ENCODE measurements around the gene TSHZ2. TPM values are rescaled to one million over a fixed set of nuclear protein-coding genes. Genes with fewer than 3 reads are reported as not detected.

The TSHZ2 gene
- total RNA-seq, 1 donor from 2014 or later = 12.6 TPM

DNA sequence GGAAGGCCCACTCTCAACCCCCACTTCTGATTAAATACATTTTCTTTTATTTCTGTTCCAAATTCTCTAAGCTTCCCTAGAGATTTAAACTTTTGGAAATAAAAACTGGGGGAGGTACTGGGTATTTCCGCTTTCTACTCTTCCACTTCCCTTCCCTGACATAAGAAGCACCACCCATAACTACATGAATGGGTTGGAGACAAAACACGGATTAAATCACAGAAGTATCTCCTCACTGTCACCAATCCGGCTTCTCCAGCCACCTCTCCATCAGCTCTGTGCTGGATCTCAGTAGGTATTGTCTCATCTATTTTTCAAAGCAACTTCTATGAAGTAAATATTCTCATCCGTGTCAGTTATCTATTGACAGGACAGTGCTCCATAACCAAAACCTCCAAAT is 150.7 kb downstream of the TSHZ2 start:
- H3K27me3 ChIP-seq (ENCODE audit: low read depth) = no peaks in the 10 kb centered on the region
- DNase-seq = no peak
- H3K36me3 ChIP-seq = no peaks in the 10 kb centered on the region
- TF ChIP-seq, protein P1, sequence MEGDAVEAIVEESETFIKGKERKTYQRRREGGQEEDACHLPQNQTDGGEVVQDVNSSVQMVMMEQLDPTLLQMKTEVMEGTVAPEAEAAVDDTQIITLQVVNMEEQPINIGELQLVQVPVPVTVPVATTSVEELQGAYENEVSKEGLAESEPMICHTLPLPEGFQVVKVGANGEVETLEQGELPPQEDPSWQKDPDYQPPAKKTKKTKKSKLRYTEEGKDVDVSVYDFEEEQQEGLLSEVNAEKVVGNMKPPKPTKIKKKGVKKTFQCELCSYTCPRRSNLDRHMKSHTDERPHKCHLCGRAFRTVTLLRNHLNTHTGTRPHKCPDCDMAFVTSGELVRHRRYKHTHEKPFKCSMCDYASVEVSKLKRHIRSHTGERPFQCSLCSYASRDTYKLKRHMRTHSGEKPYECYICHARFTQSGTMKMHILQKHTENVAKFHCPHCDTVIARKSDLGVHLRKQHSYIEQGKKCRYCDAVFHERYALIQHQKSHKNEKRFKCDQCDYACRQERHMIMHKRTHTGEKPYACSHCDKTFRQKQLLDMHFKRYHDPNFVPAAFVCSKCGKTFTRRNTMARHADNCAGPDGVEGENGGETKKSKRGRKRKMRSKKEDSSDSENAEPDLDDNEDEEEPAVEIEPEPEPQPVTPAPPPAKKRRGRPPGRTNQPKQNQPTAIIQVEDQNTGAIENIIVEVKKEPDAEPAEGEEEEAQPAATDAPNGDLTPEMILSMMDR (IDR thresholded peaks at IDR 0.05) = no peak
- intact Hi-C loops (cut with DNase I) = no loop called here
- no peak overlapping the region for H3K4me3 ChIP-seq
- H3K27ac ChIP-seq = no peak overlapping the region
- no peaks in the 10 kb centered on the region for H3K9me3 ChIP-seq
- H3K4me1 ChIP-seq = no peaks in the 10 kb centered on the region
- ATAC-seq = no peak

DNA sequence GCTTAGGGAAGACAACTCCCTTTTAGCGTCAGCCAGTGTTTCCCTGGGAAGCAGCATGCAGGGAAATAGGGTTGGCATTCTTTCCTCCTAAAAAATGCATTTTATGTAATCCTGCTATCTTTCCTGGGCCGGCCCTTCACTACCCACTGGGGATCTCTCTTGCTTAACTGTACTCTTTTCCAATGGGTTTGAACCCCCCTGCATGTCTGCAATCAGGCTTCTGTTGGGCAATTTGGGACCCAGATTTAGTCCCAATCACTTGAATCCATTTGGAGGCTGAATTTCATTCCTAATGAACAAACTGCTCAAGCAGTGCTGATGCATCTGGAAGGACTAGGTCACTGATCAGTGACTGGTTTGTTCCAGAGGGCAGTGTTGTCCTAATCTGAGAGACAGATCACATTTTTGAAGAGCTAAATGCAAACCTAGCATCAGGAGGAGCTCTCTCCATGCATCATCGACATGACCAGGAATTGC is 152.0 kb downstream of the TSHZ2 start:
- Histone ChIP-seq H3K4me1 (no peaks in the 10 kb centered on the region), H3K27ac (no peak overlapping the region), H3K27me3 (ENCODE audit: low read depth) (no peaks in the 10 kb centered on the region), H3K4me3 (no peak overlapping the region), H3K36me3 (no peaks in the 10 kb centered on the region), H3K9me3 (no peaks in the 10 kb centered on the region)
- DNase-seq (no peak), ATAC-seq (no peak)
- intact Hi-C loops (cut with DNase I) = no loop called here
- TF ChIP-seq, protein P1 (IDR thresholded peaks at IDR 0.05) = no peak

DNA sequence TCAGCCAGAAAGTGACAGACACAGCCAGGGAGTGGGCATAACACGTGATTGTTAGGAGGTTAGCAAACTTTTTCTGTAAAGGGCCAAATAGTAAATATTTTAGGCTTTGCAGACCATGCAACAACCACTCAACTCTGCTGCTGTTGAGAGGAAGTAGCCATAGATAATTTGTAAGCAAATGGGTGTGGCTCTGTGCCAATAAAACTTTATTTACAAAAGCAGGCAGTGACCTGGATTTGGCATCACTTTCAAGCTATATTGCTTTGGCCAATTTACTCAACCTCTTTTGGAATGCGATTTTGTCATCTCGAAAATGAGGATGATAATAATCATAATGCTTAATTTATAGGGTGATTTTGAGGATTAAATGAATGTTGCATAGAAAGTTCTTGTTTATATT is 152.6 kb downstream of the TSHZ2 start:
- DNase-seq (no peak), ATAC-seq (no peak)
- Histone ChIP-seq H3K9me3 (no peaks in the 10 kb centered on the region), H3K27ac (no peak overlapping the region), H3K4me1 (no peaks in the 10 kb centered on the region), H3K27me3 (ENCODE audit: low read depth) (no peaks in the 10 kb centered on the region), H3K36me3 (no peaks in the 10 kb centered on the region), H3K4me3 (no peak overlapping the region)
- TF ChIP-seq, protein P1 (IDR thresholded peaks at IDR 0.05) = no peak
- intact Hi-C loops (cut with DNase I) = no loop called here

DNA sequence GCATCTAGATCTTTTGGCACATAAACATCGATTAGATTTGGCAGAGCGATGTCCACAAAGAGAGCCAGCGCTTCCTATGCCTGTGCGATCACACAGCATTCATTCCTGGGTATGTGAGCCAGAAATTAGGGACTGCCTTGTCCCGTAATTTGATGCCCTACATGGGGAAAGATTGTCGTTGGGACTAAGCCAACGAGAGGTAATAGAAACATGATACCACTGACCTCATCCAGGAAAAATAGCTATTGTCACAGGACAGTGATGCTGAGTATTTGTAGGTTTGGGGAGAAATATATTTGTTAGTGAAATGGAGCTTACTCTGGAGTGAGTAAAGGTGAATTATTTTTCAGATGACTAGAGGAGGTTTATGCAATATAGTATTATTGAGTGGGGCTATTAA is 154.0 kb downstream of the TSHZ2 start:
- Histone ChIP-seq H3K36me3 (no peaks in the 10 kb centered on the region), H3K4me1 (no peaks in the 10 kb centered on the region), H3K9me3 (no peaks in the 10 kb centered on the region), H3K27ac (no peak overlapping the region), H3K27me3 (ENCODE audit: low read depth) (no peaks in the 10 kb centered on the region), H3K4me3 (no peak overlapping the region)
- intact Hi-C loops (cut with DNase I) = no loop called here
- TF ChIP-seq, protein P1 (IDR thresholded peaks at IDR 0.05) = no peak
- no peak for DNase-seq
- no peak for ATAC-seq

DNA sequence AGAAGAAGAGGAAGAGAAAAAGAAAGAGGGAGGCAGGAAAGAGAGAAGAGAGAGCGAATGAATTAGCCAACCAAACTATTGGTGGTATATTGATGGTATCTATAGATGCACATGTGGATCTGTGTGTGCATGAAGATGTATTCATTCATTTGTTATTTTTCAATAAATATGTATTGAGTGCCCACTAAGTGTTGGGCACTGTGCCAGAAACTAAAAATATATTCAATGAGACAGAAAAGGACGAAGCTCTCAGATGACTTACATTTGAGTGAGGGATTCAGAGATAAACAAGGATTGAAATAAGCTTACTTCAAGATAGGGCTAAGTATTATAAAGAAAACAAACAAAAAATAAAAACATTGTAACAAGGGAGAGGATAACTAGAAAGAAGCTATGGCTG is 154.9 kb downstream of the TSHZ2 start:
- intact Hi-C loops (cut with DNase I) = no loop called here
- Histone ChIP-seq H3K9me3 (no peaks in the 10 kb centered on the region), H3K4me1 (no peaks in the 10 kb centered on the region), H3K36me3 (no peaks in the 10 kb centered on the region), H3K27ac (no peak overlapping the region), H3K4me3 (no peak overlapping the region), H3K27me3 (ENCODE audit: low read depth) (no peaks in the 10 kb centered on the region)
- DNase-seq = no peak
- no peak for ATAC-seq
- TF ChIP-seq, protein P1 (IDR thresholded peaks at IDR 0.05) = no peak

DNA sequence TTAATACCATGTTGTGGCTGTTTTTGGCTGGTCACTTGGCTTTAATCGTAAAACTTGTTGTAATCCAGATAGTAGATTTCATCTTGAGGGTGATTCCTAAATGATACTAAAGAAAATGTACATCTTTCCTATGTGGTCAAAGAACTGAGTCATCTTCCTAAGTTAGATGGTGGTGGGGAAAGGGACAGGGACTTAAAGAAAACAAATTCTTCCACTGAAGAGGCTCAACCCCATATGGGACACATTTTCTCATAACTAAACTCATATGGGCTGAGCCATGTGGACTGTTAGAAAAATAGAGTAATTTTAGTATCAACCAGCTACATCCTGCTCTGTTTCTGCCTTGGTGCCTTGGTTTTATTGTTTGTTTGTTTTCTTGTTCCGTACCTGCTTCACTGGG is 155.8 kb downstream of the TSHZ2 start:
- TF ChIP-seq, protein P1 (IDR thresholded peaks at IDR 0.05) = no peak
- no peaks in the 10 kb centered on the region for H3K4me1 ChIP-seq
- no peak for DNase-seq
- H3K36me3 ChIP-seq = no peaks in the 10 kb centered on the region
- no peak overlapping the region for H3K27ac ChIP-seq
- H3K4me3 ChIP-seq = no peak overlapping the region
- no peaks in the 10 kb centered on the region for H3K27me3 ChIP-seq (ENCODE audit: low read depth)
- ATAC-seq = no peak
- H3K9me3 ChIP-seq = no peaks in the 10 kb centered on the region
- intact Hi-C loops (cut with DNase I) = no loop called here
